OCI-LY1 (cell line): ENCODE measurements around the gene TRAPPC12.

ENCODE experiments used
- EZH2 ChIP-seq: fragments of 200-600 bp; sonication (generic), shearing (Covaris generic); IDR thresholded peaks from 2 replicates; pipeline ENCODE4 v1.8.0; 2017; ENCODE audit warnings: borderline replicate concordance, mixed run types, mild to moderate bottlenecking, antibody characterized with exemption, low read length, moderate library complexity, mixed read lengths
- TF ChIP-seq, protein P1 (sequence below): fragments of 200-600 bp; sonication (generic), shearing (Covaris generic); IDR thresholded peaks from 2 replicates; pipeline ENCODE4 v1.5.1; 2017; ENCODE audit warnings: mild to moderate bottlenecking, antibody characterized with exemption, low read length, moderate library complexity, mixed read lengths

GRCh38 chr2:3342324-3342723 lies 37.2 kb upstream of the TRAPPC12 start:
- TF ChIP-seq, protein P1, sequence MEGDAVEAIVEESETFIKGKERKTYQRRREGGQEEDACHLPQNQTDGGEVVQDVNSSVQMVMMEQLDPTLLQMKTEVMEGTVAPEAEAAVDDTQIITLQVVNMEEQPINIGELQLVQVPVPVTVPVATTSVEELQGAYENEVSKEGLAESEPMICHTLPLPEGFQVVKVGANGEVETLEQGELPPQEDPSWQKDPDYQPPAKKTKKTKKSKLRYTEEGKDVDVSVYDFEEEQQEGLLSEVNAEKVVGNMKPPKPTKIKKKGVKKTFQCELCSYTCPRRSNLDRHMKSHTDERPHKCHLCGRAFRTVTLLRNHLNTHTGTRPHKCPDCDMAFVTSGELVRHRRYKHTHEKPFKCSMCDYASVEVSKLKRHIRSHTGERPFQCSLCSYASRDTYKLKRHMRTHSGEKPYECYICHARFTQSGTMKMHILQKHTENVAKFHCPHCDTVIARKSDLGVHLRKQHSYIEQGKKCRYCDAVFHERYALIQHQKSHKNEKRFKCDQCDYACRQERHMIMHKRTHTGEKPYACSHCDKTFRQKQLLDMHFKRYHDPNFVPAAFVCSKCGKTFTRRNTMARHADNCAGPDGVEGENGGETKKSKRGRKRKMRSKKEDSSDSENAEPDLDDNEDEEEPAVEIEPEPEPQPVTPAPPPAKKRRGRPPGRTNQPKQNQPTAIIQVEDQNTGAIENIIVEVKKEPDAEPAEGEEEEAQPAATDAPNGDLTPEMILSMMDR = no peak
- TF ChIP-seq EZH2 = no peak
